ENCODE measurements around the gene CXorf49.
"Not testable (repeated sequence)": the region's sequence is repeated elsewhere in the genome, so short reads cannot be mapped to it uniquely, and the experiment has no call there.

CXorf49 gene

GRCh38 chrX:71718185-71718584 lies at the start of gene CXorf49:
CXorf49 (minus strand) TSS chrX:71718285; CDS start chrX:71718151, 134 bp downstream.
- in situ Hi-C loops (cut with MboI; ENCODE audit: low sequenced_read_pairs): not testable (repeated sequence)

- in situ Hi-C loops (cut with MboI; ENCODE audit: low sequenced_read_pairs): not testable (repeated sequence)
Measured at GRCh38 chrX:71767134-71767533, 49.0 kb upstream of the CXorf49 start.

GRCh38 chrX:71765613-71766012 lies 47.5 kb upstream of the CXorf49 start:
- in situ Hi-C loops (cut with MboI; ENCODE audit: low sequenced_read_pairs): not testable (repeated sequence)

- in situ Hi-C loops (cut with MboI; ENCODE audit: low sequenced_read_pairs): not testable (repeated sequence)
Measured at GRCh38 chrX:71764832-71765231, 46.7 kb upstream of the CXorf49 start.

GRCh38 chrX:71763049-71763448 lies 45.0 kb upstream of the CXorf49 start, which contains the start of gene CXorf49B:
CXorf49B (plus strand) TSS chrX:71763349; CDS start chrX:71763424, 75 bp downstream.
- in situ Hi-C loops (cut with MboI; ENCODE audit: low sequenced_read_pairs): not testable (repeated sequence)

- in situ Hi-C loops (cut with MboI; ENCODE audit: low sequenced_read_pairs): not testable (repeated sequence)
Measured at GRCh38 chrX:71760688-71761281, 42.7 kb upstream of the CXorf49 start.

- in situ Hi-C loops (cut with MboI; ENCODE audit: low sequenced_read_pairs): not testable (repeated sequence)
Measured at GRCh38 chrX:71720289-71720886, 2.3 kb upstream of the CXorf49 start.

GRCh38 chrX:71719195-71719594 lies 1.1 kb upstream of the CXorf49 start:
- in situ Hi-C loops (cut with MboI; ENCODE audit: low sequenced_read_pairs): not testable (repeated sequence)

GRCh38 chrX:71716323-71716722 lies 1.8 kb downstream of the CXorf49 start:
- in situ Hi-C loops (cut with MboI; ENCODE audit: low sequenced_read_pairs): not testable (repeated sequence)

GRCh38 chrX:71715551-71715950 lies 2.5 kb downstream of the CXorf49 start:
- in situ Hi-C loops (cut with MboI; ENCODE audit: low sequenced_read_pairs): not testable (repeated sequence)

- in situ Hi-C loops (cut with MboI; ENCODE audit: low sequenced_read_pairs): not testable (repeated sequence)
Measured at GRCh38 chrX:71714064-71714463, 4.0 kb downstream of the CXorf49 start.

GRCh38 chrX:71702853-71703252 lies 15.2 kb downstream of the CXorf49 start:
- in situ Hi-C loops (cut with MboI; ENCODE audit: low sequenced_read_pairs): not testable (repeated sequence)

- in situ Hi-C loops (cut with MboI; ENCODE audit: low sequenced_read_pairs): not testable (repeated sequence)
Measured at GRCh38 chrX:71699023-71699344, 19.1 kb downstream of the CXorf49 start.

GRCh38 chrX:71698299-71699022 lies 19.6 kb downstream of the CXorf49 start:
- in situ Hi-C loops (cut with MboI; ENCODE audit: low sequenced_read_pairs): not testable (repeated sequence)

- in situ Hi-C loops (cut with MboI; ENCODE audit: low sequenced_read_pairs): not testable (repeated sequence)
Measured at GRCh38 chrX:71697466-71698298, 20.4 kb downstream of the CXorf49 start.

- in situ Hi-C loops (cut with MboI; ENCODE audit: low sequenced_read_pairs): not testable (repeated sequence)
Measured at GRCh38 chrX:71696641-71697465, 21.2 kb downstream of the CXorf49 start.

GRCh38 chrX:71679575-71680207 lies 38.4 kb downstream of the CXorf49 start:
- in situ Hi-C loops (cut with MboI; ENCODE audit: low sequenced_read_pairs): no loop called here

- in situ Hi-C loops (cut with MboI; ENCODE audit: low sequenced_read_pairs): not testable (repeated sequence)
Measured at GRCh38 chrX:71677195-71677594, 40.9 kb downstream of the CXorf49 start.

GRCh38 chrX:71676068-71676795 lies 41.9 kb downstream of the CXorf49 start:
- in situ Hi-C loops (cut with MboI; ENCODE audit: low sequenced_read_pairs): not testable (repeated sequence)
